ENCODE data around the gene MCF2L2.

GRCh38 chr3:183131735-183132134 is 296.7 kb downstream of the MCF2L2 start:
- TF ChIP-seq POLR2A (IDR thresholded peaks at IDR 0.05) (no peak), CTCF (IDR thresholded peaks at IDR 0.05) (no peak)
